OCI-LY1 (cell line): Measurements from ENCODE around the gene SLC28A1.

Experiments
- H2AFZ ChIP-seq: fragments of 200-600 bp; sonication (generic), shearing (Covaris generic); 2 replicates; pipeline ENCODE4 v1.6.0; 2014; ENCODE audit warnings: antibody characterized with exemption, mild to moderate bottlenecking, low read length
- H3F3A ChIP-seq: fragments of 200-600 bp; sonication (generic), shearing (Covaris generic); 2 replicates; pipeline ENCODE4 v1.6.0; 2014; ENCODE audit warnings: mild to moderate bottlenecking, antibody characterized with exemption, low read length, moderate library complexity; ENCODE audit not compliant: insufficient read depth
- H3K27ac ChIP-seq: fragments of 200-600 bp; sonication (generic); 2 replicates; pipeline ENCODE4 v1.5.1; 2014; ENCODE audit warnings: low read length, mixed run types, mild to moderate bottlenecking, low read depth; ENCODE audit not compliant: poor library complexity, severe bottlenecking
- H3K27me3 ChIP-seq: fragments of 200-600 bp; sonication (generic); 2 replicates; pipeline ENCODE4 v1.6.0; 2014; ENCODE audit warnings: antibody characterized with exemption, mild to moderate bottlenecking, low read length, moderate library complexity; ENCODE audit not compliant: insufficient read depth
- H3K36me3 ChIP-seq: fragments of 200-600 bp; sonication (generic); 2 replicates; pipeline ENCODE4 v1.6.1; 2014; ENCODE audit warnings: mild to moderate bottlenecking, antibody characterized with exemption, low read length, moderate library complexity, mixed read lengths; ENCODE audit not compliant: insufficient read depth
- H3K4me1 ChIP-seq: fragments of 200-600 bp; sonication (generic); 2 replicates; pipeline ENCODE4 v1.5.1; 2014; ENCODE audit warnings: mild to moderate bottlenecking, low read length, moderate library complexity; ENCODE audit not compliant: insufficient read depth, severe bottlenecking
- H3K4me2 ChIP-seq: fragments of 200-600 bp; sonication (generic), shearing (Covaris generic); 2 replicates; pipeline ENCODE4 v1.6.1; 2014; ENCODE audit warnings: low read length
- H3K4me3 ChIP-seq: fragments of 200-600 bp; sonication (generic); 2 replicates; pipeline ENCODE4 v1.5.1; 2014; ENCODE audit warnings: low read length, low read depth, mild to moderate bottlenecking, mixed read lengths; ENCODE audit not compliant: poor library complexity, severe bottlenecking
- H3K79me2 ChIP-seq: fragments of 200-600 bp; shearing (Covaris generic); 2 replicates; pipeline ENCODE4 v1.6.1; 2016; ENCODE audit warnings: mixed run types, low read length, mixed read lengths; ENCODE audit not compliant: insufficient read depth
- H3K9ac ChIP-seq: fragments of 200-600 bp; sonication (generic), shearing (Covaris generic); 2 replicates; pipeline ENCODE4 v1.6.1; 2014; ENCODE audit warnings: mild to moderate bottlenecking, low read length, mixed read lengths
- H3K9me2 ChIP-seq: fragments of 200-600 bp; sonication (generic), shearing (Covaris generic); 2 replicates; pipeline ENCODE4 v1.6.1; 2014; ENCODE audit warnings: low read depth, mild to moderate bottlenecking, low read length, mixed read lengths
- H3K9me3 ChIP-seq: fragments of 200-600 bp; shearing (Covaris generic); 2 replicates; pipeline ENCODE4 v1.6.1; 2014; ENCODE audit warnings: low read length, mixed read lengths
- H4K20me1 ChIP-seq: fragments of 200-600 bp; sonication (generic), shearing (Covaris generic); 2 replicates; pipeline ENCODE4 v1.6.0; 2016; ENCODE audit warnings: mild to moderate bottlenecking, low read length; ENCODE audit not compliant: insufficient read depth
- EZH2 ChIP-seq: fragments of 200-600 bp; sonication (generic), shearing (Covaris generic); IDR thresholded peaks from 2 replicates; pipeline ENCODE4 v1.8.0; 2017; ENCODE audit warnings: borderline replicate concordance, mixed run types, mild to moderate bottlenecking, antibody characterized with exemption, low read length, moderate library complexity, mixed read lengths
- TF ChIP-seq, protein P1 (sequence below): fragments of 200-600 bp; sonication (generic), shearing (Covaris generic); IDR thresholded peaks from 2 replicates; pipeline ENCODE4 v1.5.1; 2017; ENCODE audit warnings: mild to moderate bottlenecking, antibody characterized with exemption, low read length, moderate library complexity, mixed read lengths

The SLC28A1 gene

GRCh38 chr15:84890670-84891162 is 6.3 kb downstream of the SLC28A1 start:
- no peak overlapping the region for H2AFZ ChIP-seq
- H3K27me3 ChIP-seq, result no peaks in the 10 kb centered on the region
- no peak overlapping the region for H3K4me2 ChIP-seq
- no peaks in the 10 kb centered on the region for H3K36me3 ChIP-seq
- no peaks in the 10 kb centered on the region for H4K20me1 ChIP-seq
- H3F3A ChIP-seq, result no peaks in the 10 kb centered on the region
- no peaks in the 10 kb centered on the region for H3K9me2 ChIP-seq
- no peaks in the 10 kb centered on the region for H3K79me2 ChIP-seq
- H3K4me1 ChIP-seq, result no peaks in the 10 kb centered on the region
- TF ChIP-seq EZH2, result no peak
- TF ChIP-seq, protein P1, sequence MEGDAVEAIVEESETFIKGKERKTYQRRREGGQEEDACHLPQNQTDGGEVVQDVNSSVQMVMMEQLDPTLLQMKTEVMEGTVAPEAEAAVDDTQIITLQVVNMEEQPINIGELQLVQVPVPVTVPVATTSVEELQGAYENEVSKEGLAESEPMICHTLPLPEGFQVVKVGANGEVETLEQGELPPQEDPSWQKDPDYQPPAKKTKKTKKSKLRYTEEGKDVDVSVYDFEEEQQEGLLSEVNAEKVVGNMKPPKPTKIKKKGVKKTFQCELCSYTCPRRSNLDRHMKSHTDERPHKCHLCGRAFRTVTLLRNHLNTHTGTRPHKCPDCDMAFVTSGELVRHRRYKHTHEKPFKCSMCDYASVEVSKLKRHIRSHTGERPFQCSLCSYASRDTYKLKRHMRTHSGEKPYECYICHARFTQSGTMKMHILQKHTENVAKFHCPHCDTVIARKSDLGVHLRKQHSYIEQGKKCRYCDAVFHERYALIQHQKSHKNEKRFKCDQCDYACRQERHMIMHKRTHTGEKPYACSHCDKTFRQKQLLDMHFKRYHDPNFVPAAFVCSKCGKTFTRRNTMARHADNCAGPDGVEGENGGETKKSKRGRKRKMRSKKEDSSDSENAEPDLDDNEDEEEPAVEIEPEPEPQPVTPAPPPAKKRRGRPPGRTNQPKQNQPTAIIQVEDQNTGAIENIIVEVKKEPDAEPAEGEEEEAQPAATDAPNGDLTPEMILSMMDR, result no peak
- no peak overlapping the region for H3K9ac ChIP-seq
- no peak overlapping the region for H3K4me3 ChIP-seq
- H3K27ac ChIP-seq, result no peak overlapping the region
- no peaks in the 10 kb centered on the region for H3K9me3 ChIP-seq

- no peak overlapping the region for H2AFZ ChIP-seq
- H3K79me2 ChIP-seq, result no peaks in the 10 kb centered on the region
- TF ChIP-seq, protein P1, result no peak
- no peaks in the 10 kb centered on the region for H3K36me3 ChIP-seq
- no peaks in the 10 kb centered on the region for H3K4me1 ChIP-seq
- no peak overlapping the region for H3K27ac ChIP-seq
- no peak overlapping the region for H3K9ac ChIP-seq
- no peak overlapping the region for H3K4me3 ChIP-seq
- no peaks in the 10 kb centered on the region for H3K27me3 ChIP-seq
- H3F3A ChIP-seq, result no peaks in the 10 kb centered on the region
- no peak overlapping the region for H3K4me2 ChIP-seq
- H3K9me3 ChIP-seq, result no peaks in the 10 kb centered on the region
- H4K20me1 ChIP-seq, result no peaks in the 10 kb centered on the region
- H3K9me2 ChIP-seq, result no peaks in the 10 kb centered on the region
These were observed 6.9 kb downstream of the SLC28A1 start for GRCh38 chr15:84891339-84891738.

DNA sequence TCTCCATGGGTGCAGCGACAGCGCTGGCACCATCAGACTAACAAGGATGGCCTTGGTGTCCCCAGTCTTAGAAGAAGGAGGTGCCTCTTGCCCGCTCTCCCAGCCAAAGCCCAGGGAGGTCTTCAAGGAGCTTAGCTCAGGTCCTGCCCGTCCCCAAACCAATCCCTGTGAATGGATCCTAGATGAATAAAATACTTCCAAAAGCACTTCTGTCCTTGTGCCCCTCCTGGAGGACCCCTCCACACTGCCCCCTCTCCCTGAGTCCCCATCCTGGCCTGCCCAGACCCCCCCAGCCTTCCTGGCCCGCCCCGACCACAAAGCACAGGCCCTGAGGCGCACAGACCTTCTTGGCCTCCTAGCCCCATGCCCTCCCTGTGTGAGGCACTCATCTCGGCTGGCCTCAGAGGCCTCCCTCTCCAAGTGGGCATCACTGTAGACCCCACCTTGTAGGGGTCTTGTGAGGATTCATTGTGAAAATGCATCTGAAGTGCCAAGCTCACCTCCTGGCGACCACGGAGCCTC is 8.4 kb downstream of the SLC28A1 start:
- H3K4me1 ChIP-seq, result no peaks in the 10 kb centered on the region
- H3K36me3 ChIP-seq, result no peaks in the 10 kb centered on the region

More for the DNA sequence above, 8.4 kb downstream of the SLC28A1 start:
- Histone ChIP-seq H3K9me2 (no peaks in the 10 kb centered on the region), H3K4me3 (no peak overlapping the region), H2AFZ (no peak overlapping the region), H3K9ac (no peak overlapping the region), H3K4me2 (no peak overlapping the region), H3K27me3 (no peaks in the 10 kb centered on the region), H3K9me3 (no peaks in the 10 kb centered on the region), H3K27ac (no peak overlapping the region), H3K79me2 (no peaks in the 10 kb centered on the region), H3F3A (no peaks in the 10 kb centered on the region), H4K20me1 (no peaks in the 10 kb centered on the region)
- TF ChIP-seq EZH2, result no peak
- TF ChIP-seq, protein P1, result no peak
